Measurements from ENCODE around the gene HLA-C. TPM values are rescaled to one million over a fixed set of nuclear protein-coding genes. Genes with fewer than 3 reads are reported as not detected.

Gene HLA-C
- total and polyA plus RNA-seq, 9 of the 15 experiments (the other 6 are each of a cell fraction or from before 2014, with no cell fraction given): 0.23 to 4.9 (median 1.2) TPM

DNA sequence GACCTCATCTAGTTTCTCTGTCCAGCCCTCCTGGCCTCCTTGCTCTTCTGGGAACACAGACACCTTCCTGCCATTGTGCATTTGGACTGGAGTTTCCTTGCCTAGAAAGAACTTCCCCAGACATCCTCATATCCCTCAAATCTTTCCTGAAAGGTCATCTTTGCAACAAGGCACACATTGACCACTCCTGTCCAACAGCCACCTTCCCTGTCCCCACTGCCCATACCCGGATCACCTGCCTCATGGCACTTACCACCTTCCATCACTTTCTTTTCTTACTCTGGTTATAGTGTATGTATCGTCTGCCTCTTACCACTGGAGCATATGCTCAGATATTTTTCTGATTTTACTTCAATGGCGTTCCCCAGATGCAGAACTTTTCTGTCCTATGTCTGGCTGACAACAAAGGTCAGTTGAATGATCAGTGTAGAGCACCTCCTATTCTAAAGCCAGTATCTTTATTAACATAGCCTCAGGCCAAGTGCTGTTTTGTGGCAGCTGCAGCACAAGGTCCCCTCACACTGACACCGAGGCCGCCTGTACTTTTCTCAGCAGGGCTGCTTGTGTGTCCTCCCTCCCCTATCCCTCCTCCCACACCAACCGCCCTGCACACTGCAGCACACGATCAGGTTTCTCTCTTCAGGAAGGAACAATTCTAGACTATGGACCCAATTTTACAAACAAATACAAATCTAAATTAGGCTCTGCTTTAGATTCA, 4.1 kb downstream of the HLA-C start (continued):
- TF ChIP-seq, protein P1, sequence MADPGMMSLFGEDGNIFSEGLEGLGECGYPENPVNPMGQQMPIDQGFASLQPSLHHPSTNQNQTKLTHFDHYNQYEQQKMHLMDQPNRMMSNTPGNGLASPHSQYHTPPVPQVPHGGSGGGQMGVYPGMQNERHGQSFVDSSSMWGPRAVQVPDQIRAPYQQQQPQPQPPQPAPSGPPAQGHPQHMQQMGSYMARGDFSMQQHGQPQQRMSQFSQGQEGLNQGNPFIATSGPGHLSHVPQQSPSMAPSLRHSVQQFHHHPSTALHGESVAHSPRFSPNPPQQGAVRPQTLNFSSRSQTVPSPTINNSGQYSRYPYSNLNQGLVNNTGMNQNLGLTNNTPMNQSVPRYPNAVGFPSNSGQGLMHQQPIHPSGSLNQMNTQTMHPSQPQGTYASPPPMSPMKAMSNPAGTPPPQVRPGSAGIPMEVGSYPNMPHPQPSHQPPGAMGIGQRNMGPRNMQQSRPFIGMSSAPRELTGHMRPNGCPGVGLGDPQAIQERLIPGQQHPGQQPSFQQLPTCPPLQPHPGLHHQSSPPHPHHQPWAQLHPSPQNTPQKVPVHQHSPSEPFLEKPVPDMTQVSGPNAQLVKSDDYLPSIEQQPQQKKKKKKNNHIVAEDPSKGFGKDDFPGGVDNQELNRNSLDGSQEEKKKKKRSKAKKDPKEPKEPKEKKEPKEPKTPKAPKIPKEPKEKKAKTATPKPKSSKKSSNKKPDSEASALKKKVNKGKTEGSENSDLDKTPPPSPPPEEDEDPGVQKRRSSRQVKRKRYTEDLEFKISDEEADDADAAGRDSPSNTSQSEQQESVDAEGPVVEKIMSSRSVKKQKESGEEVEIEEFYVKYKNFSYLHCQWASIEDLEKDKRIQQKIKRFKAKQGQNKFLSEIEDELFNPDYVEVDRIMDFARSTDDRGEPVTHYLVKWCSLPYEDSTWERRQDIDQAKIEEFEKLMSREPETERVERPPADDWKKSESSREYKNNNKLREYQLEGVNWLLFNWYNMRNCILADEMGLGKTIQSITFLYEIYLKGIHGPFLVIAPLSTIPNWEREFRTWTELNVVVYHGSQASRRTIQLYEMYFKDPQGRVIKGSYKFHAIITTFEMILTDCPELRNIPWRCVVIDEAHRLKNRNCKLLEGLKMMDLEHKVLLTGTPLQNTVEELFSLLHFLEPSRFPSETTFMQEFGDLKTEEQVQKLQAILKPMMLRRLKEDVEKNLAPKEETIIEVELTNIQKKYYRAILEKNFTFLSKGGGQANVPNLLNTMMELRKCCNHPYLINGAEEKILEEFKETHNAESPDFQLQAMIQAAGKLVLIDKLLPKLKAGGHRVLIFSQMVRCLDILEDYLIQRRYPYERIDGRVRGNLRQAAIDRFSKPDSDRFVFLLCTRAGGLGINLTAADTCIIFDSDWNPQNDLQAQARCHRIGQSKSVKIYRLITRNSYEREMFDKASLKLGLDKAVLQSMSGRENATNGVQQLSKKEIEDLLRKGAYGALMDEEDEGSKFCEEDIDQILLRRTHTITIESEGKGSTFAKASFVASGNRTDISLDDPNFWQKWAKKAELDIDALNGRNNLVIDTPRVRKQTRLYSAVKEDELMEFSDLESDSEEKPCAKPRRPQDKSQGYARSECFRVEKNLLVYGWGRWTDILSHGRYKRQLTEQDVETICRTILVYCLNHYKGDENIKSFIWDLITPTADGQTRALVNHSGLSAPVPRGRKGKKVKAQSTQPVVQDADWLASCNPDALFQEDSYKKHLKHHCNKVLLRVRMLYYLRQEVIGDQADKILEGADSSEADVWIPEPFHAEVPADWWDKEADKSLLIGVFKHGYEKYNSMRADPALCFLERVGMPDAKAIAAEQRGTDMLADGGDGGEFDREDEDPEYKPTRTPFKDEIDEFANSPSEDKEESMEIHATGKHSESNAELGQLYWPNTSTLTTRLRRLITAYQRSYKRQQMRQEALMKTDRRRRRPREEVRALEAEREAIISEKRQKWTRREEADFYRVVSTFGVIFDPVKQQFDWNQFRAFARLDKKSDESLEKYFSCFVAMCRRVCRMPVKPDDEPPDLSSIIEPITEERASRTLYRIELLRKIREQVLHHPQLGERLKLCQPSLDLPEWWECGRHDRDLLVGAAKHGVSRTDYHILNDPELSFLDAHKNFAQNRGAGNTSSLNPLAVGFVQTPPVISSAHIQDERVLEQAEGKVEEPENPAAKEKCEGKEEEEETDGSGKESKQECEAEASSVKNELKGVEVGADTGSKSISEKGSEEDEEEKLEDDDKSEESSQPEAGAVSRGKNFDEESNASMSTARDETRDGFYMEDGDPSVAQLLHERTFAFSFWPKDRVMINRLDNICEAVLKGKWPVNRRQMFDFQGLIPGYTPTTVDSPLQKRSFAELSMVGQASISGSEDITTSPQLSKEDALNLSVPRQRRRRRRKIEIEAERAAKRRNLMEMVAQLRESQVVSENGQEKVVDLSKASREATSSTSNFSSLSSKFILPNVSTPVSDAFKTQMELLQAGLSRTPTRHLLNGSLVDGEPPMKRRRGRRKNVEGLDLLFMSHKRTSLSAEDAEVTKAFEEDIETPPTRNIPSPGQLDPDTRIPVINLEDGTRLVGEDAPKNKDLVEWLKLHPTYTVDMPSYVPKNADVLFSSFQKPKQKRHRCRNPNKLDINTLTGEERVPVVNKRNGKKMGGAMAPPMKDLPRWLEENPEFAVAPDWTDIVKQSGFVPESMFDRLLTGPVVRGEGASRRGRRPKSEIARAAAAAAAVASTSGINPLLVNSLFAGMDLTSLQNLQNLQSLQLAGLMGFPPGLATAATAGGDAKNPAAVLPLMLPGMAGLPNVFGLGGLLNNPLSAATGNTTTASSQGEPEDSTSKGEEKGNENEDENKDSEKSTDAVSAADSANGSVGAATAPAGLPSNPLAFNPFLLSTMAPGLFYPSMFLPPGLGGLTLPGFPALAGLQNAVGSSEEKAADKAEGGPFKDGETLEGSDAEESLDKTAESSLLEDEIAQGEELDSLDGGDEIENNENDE (IDR thresholded peaks at IDR 0.05; ENCODE audit: low read depth, low read length): no peak
- TF ChIP-seq, protein P2, sequence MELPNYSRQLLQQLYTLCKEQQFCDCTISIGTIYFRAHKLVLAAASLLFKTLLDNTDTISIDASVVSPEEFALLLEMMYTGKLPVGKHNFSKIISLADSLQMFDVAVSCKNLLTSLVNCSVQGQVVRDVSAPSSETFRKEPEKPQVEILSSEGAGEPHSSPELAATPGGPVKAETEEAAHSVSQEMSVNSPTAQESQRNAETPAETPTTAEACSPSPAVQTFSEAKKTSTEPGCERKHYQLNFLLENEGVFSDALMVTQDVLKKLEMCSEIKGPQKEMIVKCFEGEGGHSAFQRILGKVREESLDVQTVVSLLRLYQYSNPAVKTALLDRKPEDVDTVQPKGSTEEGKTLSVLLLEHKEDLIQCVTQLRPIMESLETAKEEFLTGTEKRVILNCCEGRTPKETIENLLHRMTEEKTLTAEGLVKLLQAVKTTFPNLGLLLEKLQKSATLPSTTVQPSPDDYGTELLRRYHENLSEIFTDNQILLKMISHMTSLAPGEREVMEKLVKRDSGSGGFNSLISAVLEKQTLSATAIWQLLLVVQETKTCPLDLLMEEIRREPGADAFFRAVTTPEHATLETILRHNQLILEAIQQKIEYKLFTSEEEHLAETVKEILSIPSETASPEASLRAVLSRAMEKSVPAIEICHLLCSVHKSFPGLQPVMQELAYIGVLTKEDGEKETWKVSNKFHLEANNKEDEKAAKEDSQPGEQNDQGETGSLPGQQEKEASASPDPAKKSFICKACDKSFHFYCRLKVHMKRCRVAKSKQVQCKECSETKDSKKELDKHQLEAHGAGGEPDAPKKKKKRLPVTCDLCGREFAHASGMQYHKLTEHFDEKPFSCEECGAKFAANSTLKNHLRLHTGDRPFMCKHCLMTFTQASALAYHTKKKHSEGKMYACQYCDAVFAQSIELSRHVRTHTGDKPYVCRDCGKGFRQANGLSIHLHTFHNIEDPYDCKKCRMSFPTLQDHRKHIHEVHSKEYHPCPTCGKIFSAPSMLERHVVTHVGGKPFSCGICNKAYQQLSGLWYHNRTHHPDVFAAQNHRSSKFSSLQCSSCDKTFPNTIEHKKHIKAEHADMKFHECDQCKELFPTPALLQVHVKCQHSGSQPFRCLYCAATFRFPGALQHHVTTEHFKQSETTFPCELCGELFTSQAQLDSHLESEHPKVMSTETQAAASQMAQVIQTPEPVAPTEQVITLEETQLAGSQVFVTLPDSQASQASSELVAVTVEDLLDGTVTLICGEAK (IDR thresholded peaks at IDR 0.05): no peak
- TF ChIP-seq, protein P2 (CRISPR knock-in tag; IDR thresholded peaks at IDR 0.05): no peak
- TF ChIP-seq ZNF717 (CRISPR knock-in tag; IDR thresholded peaks at IDR 0.05): no peak
